ENCODE results near the gene MYH7. TPM values are rescaled to one million over a fixed set of nuclear protein-coding genes. Genes with fewer than 3 reads are reported as not detected.

MYH7 gene
- polyA plus RNA-seq, 2 donors, result 0.08 to 0.12 TPM

DNA sequence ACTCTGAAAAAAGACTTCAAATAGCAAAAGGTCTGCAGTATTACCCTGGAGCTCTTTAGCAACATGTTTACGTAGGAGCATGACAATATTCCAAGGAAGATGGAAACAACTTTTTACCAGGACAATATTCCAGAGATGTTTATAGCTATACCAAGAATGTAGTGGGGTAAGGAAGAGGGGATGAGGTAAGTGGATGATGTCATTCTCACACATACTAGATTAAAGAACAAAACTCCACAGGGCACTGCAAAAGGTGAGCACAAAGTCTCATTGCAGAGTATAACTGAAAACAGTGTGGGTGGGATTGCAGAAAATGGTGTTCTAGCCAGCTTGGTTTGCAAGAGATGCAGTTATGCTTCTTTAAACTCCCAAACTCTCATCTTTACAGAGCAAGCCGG lies 50.2 kb downstream of the MYH7 start:
- WGBS, 2 donors, result 80 to 83% methylated on average over 2 of the region's 2 CpGs
- H3K27me3 ChIP-seq (ENCODE audit: control insufficient read depth in 1 of 2, insufficient read depth in 2 of 2, low read length in 2 of 2), result no peaks in the 10 kb centered on the region
- H3K9me3 ChIP-seq (ENCODE audit: control insufficient read depth in 2 of 2, insufficient read depth in 1 of 2, low read depth in 1 of 2, low read length in 1 of 2), result no peaks in the 10 kb centered on the region
- no peaks in the 10 kb centered on the region for H3K36me3 ChIP-seq (ENCODE audit: control insufficient read depth in 2 of 2, insufficient read depth in 2 of 2, low read length in 1 of 2)
- no peak overlapping the region for H3K27ac ChIP-seq (ENCODE audit: low read depth in 2 of 2, low read length in 1 of 2)
- no peak overlapping the region for H3K4me3 ChIP-seq (ENCODE audit: low read depth in 1 of 2, low read length in 2 of 2)
- H3K4me1 ChIP-seq (ENCODE audit: control insufficient read depth in 2 of 2, insufficient read depth in 2 of 2, low read length in 1 of 2), result no peaks in the 10 kb centered on the region

GRCh38 chr14:23384364-23385080 lies 50.9 kb downstream of the MYH7 start:
- WGBS, 2 donors, result 89 to 90% methylated on average over 28 to 29 of the region's 29 CpGs
- no peaks in the 10 kb centered on the region for H3K36me3 ChIP-seq (ENCODE audit: control insufficient read depth in 2 of 2, insufficient read depth in 2 of 2, low read length in 1 of 2)
- H3K27me3 ChIP-seq (ENCODE audit: control insufficient read depth in 1 of 2, insufficient read depth in 2 of 2, low read length in 2 of 2), result no peaks in the 10 kb centered on the region

DNA sequence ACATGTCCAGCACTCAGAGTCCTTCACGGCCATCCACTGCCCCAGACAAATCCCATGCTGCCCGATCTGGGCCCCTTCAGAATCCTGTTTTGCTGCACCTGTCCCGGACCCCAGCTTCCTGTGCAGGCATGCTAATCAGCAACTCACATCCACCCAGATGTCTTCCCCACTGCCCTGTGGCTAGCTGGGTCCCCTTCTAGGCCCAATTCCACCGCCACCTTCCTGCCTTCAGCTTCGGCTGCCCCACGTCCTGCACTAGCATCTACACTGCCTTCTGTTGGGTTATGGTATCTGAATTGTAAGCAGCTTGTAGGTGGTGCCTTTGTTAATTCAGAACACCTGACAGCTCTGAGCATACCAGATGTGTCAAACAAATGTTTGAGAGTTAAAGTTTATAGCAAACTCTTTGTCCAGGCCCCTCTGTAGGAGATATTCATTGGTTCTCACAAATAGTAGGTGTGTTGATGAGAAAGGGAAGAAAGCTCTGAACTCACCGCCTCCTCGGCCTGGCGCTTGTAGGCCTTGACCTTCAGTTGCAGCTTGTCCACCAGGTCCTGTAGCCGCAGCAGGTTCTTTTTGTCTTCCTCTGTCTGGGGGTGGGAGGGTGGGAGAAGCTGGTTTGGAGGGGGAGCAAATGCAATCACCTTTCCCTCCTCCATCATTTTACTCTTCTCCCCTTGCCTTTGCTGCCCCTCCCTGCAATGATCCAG lies 52.6 kb downstream of the MYH7 start:
- WGBS, 2 donors, result 77% methylated on average over 10 of the region's 10 CpGs
- Histone ChIP-seq H3K9me3 (ENCODE audit: control insufficient read depth in 2 of 2, insufficient read depth in 1 of 2, low read depth in 1 of 2, low read length in 1 of 2) (no peaks in the 10 kb centered on the region), H3K4me3 (ENCODE audit: low read depth in 1 of 2, low read length in 2 of 2) (no peak overlapping the region), H3K36me3 (ENCODE audit: control insufficient read depth in 2 of 2, insufficient read depth in 2 of 2, low read length in 1 of 2) (no peaks in the 10 kb centered on the region), H3K27me3 (ENCODE audit: control insufficient read depth in 1 of 2, insufficient read depth in 2 of 2, low read length in 2 of 2) (no peaks in the 10 kb centered on the region), H3K4me1 (ENCODE audit: control insufficient read depth in 2 of 2, insufficient read depth in 2 of 2, low read length in 1 of 2) (peaks cover 0 to 4% of the 10 kb centered on the region in 2 donors), H3K27ac (ENCODE audit: low read depth in 2 of 2, low read length in 1 of 2) (no peak overlapping the region)

More at GRCh38 chr14:23384364-23385080, 50.9 kb downstream of the MYH7 start:
- no peak overlapping the region for H3K27ac ChIP-seq (ENCODE audit: low read depth in 2 of 2, low read length in 1 of 2)
- H3K4me3 ChIP-seq (ENCODE audit: low read depth in 1 of 2, low read length in 2 of 2), result no peak overlapping the region
- peaks cover 0 to 4% of the 10 kb centered on the region in 2 donors for H3K4me1 ChIP-seq (ENCODE audit: control insufficient read depth in 2 of 2, insufficient read depth in 2 of 2, low read length in 1 of 2)
- H3K9me3 ChIP-seq (ENCODE audit: control insufficient read depth in 2 of 2, insufficient read depth in 1 of 2, low read depth in 1 of 2, low read length in 1 of 2), result no peaks in the 10 kb centered on the region

GRCh38 chr14:23382276-23382675 lies 53.2 kb downstream of the MYH7 start:
- Histone ChIP-seq H3K4me1 (ENCODE audit: control insufficient read depth in 2 of 2, insufficient read depth in 2 of 2, low read length in 1 of 2) (peaks cover 0 to 4% of the 10 kb centered on the region in 2 donors), H3K27ac (ENCODE audit: low read depth in 2 of 2, low read length in 1 of 2) (no peak overlapping the region), H3K36me3 (ENCODE audit: control insufficient read depth in 2 of 2, insufficient read depth in 2 of 2, low read length in 1 of 2) (no peaks in the 10 kb centered on the region), H3K9me3 (ENCODE audit: control insufficient read depth in 2 of 2, insufficient read depth in 1 of 2, low read depth in 1 of 2, low read length in 1 of 2) (no peaks in the 10 kb centered on the region), H3K4me3 (ENCODE audit: low read depth in 1 of 2, low read length in 2 of 2) (no peak overlapping the region), H3K27me3 (ENCODE audit: control insufficient read depth in 1 of 2, insufficient read depth in 2 of 2, low read length in 2 of 2) (no peaks in the 10 kb centered on the region)
- WGBS, 2 donors, result 87 to 88% methylated on average over 6 of the region's 6 CpGs

GRCh38 chr14:23381871-23382270 lies 53.6 kb downstream of the MYH7 start:
- Histone ChIP-seq H3K27ac (ENCODE audit: low read depth in 2 of 2, low read length in 1 of 2) (no peak overlapping the region), H3K4me1 (ENCODE audit: control insufficient read depth in 2 of 2, insufficient read depth in 2 of 2, low read length in 1 of 2) (peaks cover 0 to 4% of the 10 kb centered on the region in 2 donors), H3K27me3 (ENCODE audit: control insufficient read depth in 1 of 2, insufficient read depth in 2 of 2, low read length in 2 of 2) (no peaks in the 10 kb centered on the region), H3K36me3 (ENCODE audit: control insufficient read depth in 2 of 2, insufficient read depth in 2 of 2, low read length in 1 of 2) (no peaks in the 10 kb centered on the region), H3K9me3 (ENCODE audit: control insufficient read depth in 2 of 2, insufficient read depth in 1 of 2, low read depth in 1 of 2, low read length in 1 of 2) (no peaks in the 10 kb centered on the region), H3K4me3 (ENCODE audit: low read depth in 1 of 2, low read length in 2 of 2) (no peak overlapping the region)
- 60 to 62% methylated on average over 3 of the region's 3 CpGs for WGBS, 2 donors

GRCh38 chr14:23380976-23381375 lies 54.5 kb downstream of the MYH7 start:
- Histone ChIP-seq H3K27ac (ENCODE audit: low read depth in 2 of 2, low read length in 1 of 2) (no peak overlapping the region), H3K4me1 (ENCODE audit: control insufficient read depth in 2 of 2, insufficient read depth in 2 of 2, low read length in 1 of 2) (peaks cover 0 to 4% of the 10 kb centered on the region in 2 donors), H3K9me3 (ENCODE audit: control insufficient read depth in 2 of 2, insufficient read depth in 1 of 2, low read depth in 1 of 2, low read length in 1 of 2) (no peaks in the 10 kb centered on the region), H3K36me3 (ENCODE audit: control insufficient read depth in 2 of 2, insufficient read depth in 2 of 2, low read length in 1 of 2) (no peaks in the 10 kb centered on the region), H3K27me3 (ENCODE audit: control insufficient read depth in 1 of 2, insufficient read depth in 2 of 2, low read length in 2 of 2) (no peaks in the 10 kb centered on the region), H3K4me3 (ENCODE audit: low read depth in 1 of 2, low read length in 2 of 2) (no peak overlapping the region)
- 75 to 76% methylated on average over 4 of the region's 4 CpGs for WGBS, 2 donors

GRCh38 chr14:23380197-23380914 lies 55.1 kb downstream of the MYH7 start:
- no peaks in the 10 kb centered on the region for H3K9me3 ChIP-seq (ENCODE audit: control insufficient read depth in 2 of 2, insufficient read depth in 1 of 2, low read depth in 1 of 2, low read length in 1 of 2)
- H3K36me3 ChIP-seq (ENCODE audit: control insufficient read depth in 2 of 2, insufficient read depth in 2 of 2, low read length in 1 of 2), result no peaks in the 10 kb centered on the region
- H3K27me3 ChIP-seq (ENCODE audit: control insufficient read depth in 1 of 2, insufficient read depth in 2 of 2, low read length in 2 of 2), result no peaks in the 10 kb centered on the region
- 53 to 59% methylated on average over 16 of the region's 16 CpGs for WGBS, 2 donors
- peaks cover 0 to 4% of the 10 kb centered on the region in 2 donors for H3K4me1 ChIP-seq (ENCODE audit: control insufficient read depth in 2 of 2, insufficient read depth in 2 of 2, low read length in 1 of 2)
- no peak overlapping the region for H3K4me3 ChIP-seq (ENCODE audit: low read depth in 1 of 2, low read length in 2 of 2)
- H3K27ac ChIP-seq (ENCODE audit: low read depth in 2 of 2, low read length in 1 of 2), result no peak overlapping the region

- 34 to 35% methylated on average over 12 of the region's 12 CpGs for WGBS, 2 donors
- no peak overlapping the region for H3K4me3 ChIP-seq (ENCODE audit: low read depth in 1 of 2, low read length in 2 of 2)
- H3K36me3 ChIP-seq (ENCODE audit: control insufficient read depth in 2 of 2, insufficient read depth in 2 of 2, low read length in 1 of 2), result no peaks in the 10 kb centered on the region
Observed at GRCh38 chr14:23379366-23380196, 55.9 kb downstream of the MYH7 start.

DNA sequence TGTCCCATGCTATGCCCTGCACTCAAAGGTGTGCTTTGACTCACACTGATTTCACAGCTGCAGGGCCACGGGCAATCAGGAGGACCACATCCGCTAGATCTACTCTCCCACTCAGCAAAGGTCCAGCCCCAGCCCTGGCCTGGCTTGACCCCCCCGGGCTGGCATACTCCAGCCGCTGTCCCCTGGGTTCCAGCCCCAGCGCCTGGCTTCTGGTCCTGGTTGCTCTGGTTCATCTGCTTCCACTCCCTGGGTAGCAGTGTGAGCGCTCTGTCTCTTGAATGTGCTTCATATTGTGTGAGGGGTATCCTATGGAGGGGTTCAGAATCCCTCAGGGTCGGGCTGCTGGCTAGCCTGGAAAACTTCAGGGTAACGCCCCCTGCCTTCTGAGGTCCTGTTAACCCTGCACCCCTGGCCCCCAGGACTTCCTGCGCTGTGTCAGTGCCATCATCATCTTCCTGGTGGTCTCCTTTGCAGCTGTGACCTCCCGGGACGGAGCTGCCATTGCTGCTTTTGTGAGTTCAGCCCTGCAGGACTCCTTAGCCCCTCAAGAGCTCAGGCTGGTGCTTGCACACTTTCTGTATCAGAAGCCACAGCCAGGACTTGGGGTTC lies 56.7 kb downstream of the MYH7 start:
- peaks cover 0 to 4% of the 10 kb centered on the region in 2 donors for H3K4me1 ChIP-seq (ENCODE audit: control insufficient read depth in 2 of 2, insufficient read depth in 2 of 2, low read length in 1 of 2)
- H3K27ac ChIP-seq (ENCODE audit: low read depth in 2 of 2, low read length in 1 of 2), result no peak overlapping the region
- H3K4me3 ChIP-seq (ENCODE audit: low read depth in 1 of 2, low read length in 2 of 2), result no peak overlapping the region
- 82 to 85% methylated on average over 11 of the region's 11 CpGs for WGBS, 2 donors
- no peaks in the 10 kb centered on the region for H3K36me3 ChIP-seq (ENCODE audit: control insufficient read depth in 2 of 2, insufficient read depth in 2 of 2, low read length in 1 of 2)
- no peaks in the 10 kb centered on the region for H3K27me3 ChIP-seq (ENCODE audit: control insufficient read depth in 1 of 2, insufficient read depth in 2 of 2, low read length in 2 of 2)
- no peaks in the 10 kb centered on the region for H3K9me3 ChIP-seq (ENCODE audit: control insufficient read depth in 2 of 2, insufficient read depth in 1 of 2, low read depth in 1 of 2, low read length in 1 of 2)

More at GRCh38 chr14:23379366-23380196, 55.9 kb downstream of the MYH7 start:
- H3K27me3 ChIP-seq (ENCODE audit: control insufficient read depth in 1 of 2, insufficient read depth in 2 of 2, low read length in 2 of 2), result no peaks in the 10 kb centered on the region
- no peaks in the 10 kb centered on the region for H3K9me3 ChIP-seq (ENCODE audit: control insufficient read depth in 2 of 2, insufficient read depth in 1 of 2, low read depth in 1 of 2, low read length in 1 of 2)
- peaks cover 0 to 4% of the 10 kb centered on the region in 2 donors for H3K4me1 ChIP-seq (ENCODE audit: control insufficient read depth in 2 of 2, insufficient read depth in 2 of 2, low read length in 1 of 2)
- no peak overlapping the region for H3K27ac ChIP-seq (ENCODE audit: low read depth in 2 of 2, low read length in 1 of 2)
